ENCODE results near the gene MYO1G.

Gene MYO1G

DNA sequence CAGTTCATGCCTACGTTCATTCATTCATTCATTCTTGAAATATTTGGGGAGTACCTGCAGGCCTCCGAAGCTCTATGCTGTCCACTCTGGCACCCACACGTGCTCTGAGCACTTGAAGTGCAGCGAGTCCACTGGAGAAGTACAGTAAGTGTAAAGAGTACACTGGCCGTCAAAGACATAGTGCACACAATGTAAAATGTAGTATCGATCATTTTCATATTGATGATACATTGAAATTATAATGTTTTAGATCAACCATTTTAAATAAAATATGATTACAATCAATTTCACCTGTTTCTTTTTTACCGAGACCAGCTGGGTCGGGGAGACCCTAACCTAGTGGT is 56.5 kb downstream of the MYO1G start:
- H3K4me3 ChIP-seq (ENCODE audit: low read length in 2 of 2), result no peak overlapping the region
- H3K4me1 ChIP-seq (ENCODE audit: control insufficient read depth, insufficient read depth, low read length), result peaks cover 4% of the 10 kb centered on the region
- no peak overlapping the region for H3K27ac ChIP-seq (ENCODE audit: low read length)
- peaks cover 0 to 2% of the 10 kb centered on the region in 2 donors for H3K27me3 ChIP-seq (ENCODE audit: control insufficient read depth in 1 of 2, insufficient read depth in 2 of 2, low read length in 2 of 2)
- peaks cover 0 to 2% of the 10 kb centered on the region in 2 donors for H3K9me3 ChIP-seq (ENCODE audit: control insufficient read depth in 2 of 2, low read length in 2 of 2)
- H3K36me3 ChIP-seq (ENCODE audit: control insufficient read depth in 2 of 2, insufficient read depth in 2 of 2, low read length in 2 of 2), result no peaks in the 10 kb centered on the region
- H3K9ac ChIP-seq (ENCODE audit: low read length in 2 of 2), result no peak overlapping the region

DNA sequence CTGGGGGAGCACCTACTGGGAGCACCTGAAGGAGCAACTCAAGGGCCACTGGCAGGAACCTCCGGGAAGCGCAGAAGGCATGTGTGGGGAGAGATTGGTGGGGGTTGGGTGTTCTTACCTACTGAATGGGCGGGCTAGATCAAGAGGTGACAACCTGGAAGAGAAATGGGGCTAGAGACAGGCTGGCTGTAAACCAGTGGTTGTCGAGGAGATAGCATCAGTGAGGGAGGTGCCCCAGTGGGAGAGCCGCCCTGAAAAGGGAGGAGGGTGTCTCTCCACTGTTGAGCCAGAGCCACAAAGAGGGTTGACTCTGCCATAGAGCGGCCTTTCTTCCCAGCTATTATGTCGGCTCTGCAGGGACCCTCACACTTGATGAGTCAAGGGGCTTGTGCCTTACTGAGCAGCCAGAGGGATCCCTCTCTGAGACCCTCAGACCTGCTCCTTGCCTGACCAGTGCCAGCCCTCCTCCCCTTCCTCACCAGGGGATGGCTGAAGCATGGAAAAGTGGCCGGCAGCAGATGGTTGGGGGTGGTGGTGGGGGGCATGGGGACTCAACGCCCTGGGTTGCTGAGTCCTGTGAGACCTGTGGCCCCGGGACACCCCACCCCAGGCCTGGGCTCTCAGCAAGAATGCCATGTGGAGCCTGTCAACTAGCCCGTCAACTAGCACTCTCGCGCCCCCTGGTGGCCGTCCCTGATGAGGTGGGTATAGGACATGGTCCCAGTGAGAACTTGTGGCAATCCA is 57.0 kb downstream of the MYO1G start:
- Histone ChIP-seq H3K27ac (ENCODE audit: low read length) (no peak overlapping the region), H3K9ac (ENCODE audit: low read length in 2 of 2) (no peak overlapping the region), H3K27me3 (ENCODE audit: control insufficient read depth in 1 of 2, insufficient read depth in 2 of 2, low read length in 2 of 2) (peaks cover 0 to under 1% of the 10 kb centered on the region in 2 donors), H3K9me3 (ENCODE audit: control insufficient read depth in 2 of 2, low read length in 2 of 2) (peaks cover 0 to 2% of the 10 kb centered on the region in 2 donors), H3K4me3 (ENCODE audit: low read length in 2 of 2) (no peak overlapping the region), H3K36me3 (ENCODE audit: control insufficient read depth in 2 of 2, insufficient read depth in 2 of 2, low read length in 2 of 2) (no peaks in the 10 kb centered on the region), H3K4me1 (ENCODE audit: control insufficient read depth, insufficient read depth, low read length) (peaks cover 4% of the 10 kb centered on the region)

DNA sequence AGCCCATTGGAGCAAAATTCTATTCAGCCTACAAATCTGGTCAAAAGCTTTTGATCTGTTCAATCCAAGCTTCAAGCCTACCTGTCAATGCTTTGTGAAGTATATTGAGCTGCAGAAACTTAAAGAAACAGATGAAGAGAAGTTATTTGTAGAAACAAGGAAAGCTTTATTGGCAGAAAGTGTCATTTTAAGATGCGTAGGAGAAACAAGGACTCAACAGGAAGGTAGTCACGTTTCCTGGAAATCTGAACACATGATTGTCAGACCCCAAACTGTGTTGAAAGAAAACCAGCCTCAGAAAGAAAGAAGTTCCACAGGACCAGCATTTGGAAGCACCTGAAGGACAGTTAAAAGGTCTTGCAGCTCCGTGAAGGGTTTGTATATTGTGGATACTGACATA is 58.7 kb downstream of the MYO1G start:
- Histone ChIP-seq H3K36me3 (ENCODE audit: control insufficient read depth in 2 of 2, insufficient read depth in 2 of 2, low read length in 2 of 2) (no peaks in the 10 kb centered on the region), H3K9me3 (ENCODE audit: control insufficient read depth in 2 of 2, low read length in 2 of 2) (peaks cover 0 to 2% of the 10 kb centered on the region in 2 donors), H3K27ac (ENCODE audit: low read length) (no peak overlapping the region), H3K27me3 (ENCODE audit: control insufficient read depth in 1 of 2, insufficient read depth in 2 of 2, low read length in 2 of 2) (no peaks in the 10 kb centered on the region), H3K4me3 (ENCODE audit: low read length in 2 of 2) (no peak overlapping the region), H3K4me1 (ENCODE audit: control insufficient read depth, insufficient read depth, low read length) (peaks cover 4% of the 10 kb centered on the region), H3K9ac (ENCODE audit: low read length in 2 of 2) (no peak overlapping the region)

DNA sequence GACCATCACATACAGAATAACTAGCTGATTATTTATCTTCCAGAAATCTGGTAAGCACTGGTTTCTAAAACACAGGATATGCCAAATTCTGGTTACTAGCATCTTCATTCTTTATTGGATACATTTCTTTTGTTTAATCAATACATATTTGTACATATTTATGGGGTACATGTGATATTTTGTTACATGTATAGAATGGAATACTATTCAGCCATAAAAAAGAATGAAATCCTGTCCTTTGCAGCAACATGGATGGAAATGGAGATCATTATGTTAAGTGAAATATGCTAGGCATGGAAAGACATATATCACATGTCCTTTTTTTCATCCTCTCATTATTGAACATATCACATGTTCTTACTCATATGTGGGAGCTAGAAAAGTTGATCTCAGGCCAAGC is 60.8 kb downstream of the MYO1G start:
- Histone ChIP-seq H3K9ac (ENCODE audit: low read length in 2 of 2) (no peak overlapping the region), H3K27ac (ENCODE audit: low read length) (no peak overlapping the region), H3K27me3 (ENCODE audit: control insufficient read depth in 1 of 2, insufficient read depth in 2 of 2, low read length in 2 of 2) (no peaks in the 10 kb centered on the region), H3K4me3 (ENCODE audit: low read length in 2 of 2) (no peak overlapping the region), H3K36me3 (ENCODE audit: control insufficient read depth in 2 of 2, insufficient read depth in 2 of 2, low read length in 2 of 2) (no peaks in the 10 kb centered on the region), H3K4me1 (ENCODE audit: control insufficient read depth, insufficient read depth, low read length) (peaks cover 4% of the 10 kb centered on the region), H3K9me3 (ENCODE audit: control insufficient read depth in 2 of 2, low read length in 2 of 2) (peaks cover 0 to 2% of the 10 kb centered on the region in 2 donors)

DNA sequence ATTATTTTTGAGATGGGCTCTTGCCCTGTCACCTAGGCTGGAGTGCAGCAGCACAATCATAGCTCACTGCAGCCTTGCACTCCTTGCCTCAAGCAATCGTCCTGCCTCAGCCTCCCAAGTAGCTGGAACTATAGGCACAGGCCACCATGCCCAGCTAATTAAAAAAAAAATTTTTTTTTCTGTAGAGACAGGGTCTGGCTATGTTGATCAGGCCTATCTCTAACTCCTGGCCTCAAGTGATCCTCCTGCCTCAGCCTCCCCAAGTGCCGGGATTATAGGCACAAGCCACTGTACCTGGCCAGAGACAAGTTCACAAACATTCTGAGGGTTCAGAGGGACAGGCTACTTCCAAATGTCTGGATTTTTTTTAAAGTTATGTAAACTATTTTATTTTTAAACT is 61.4 kb downstream of the MYO1G start:
- Histone ChIP-seq H3K9ac (ENCODE audit: low read length in 2 of 2) (no peak overlapping the region), H3K27me3 (ENCODE audit: control insufficient read depth in 1 of 2, insufficient read depth in 2 of 2, low read length in 2 of 2) (no peaks in the 10 kb centered on the region), H3K27ac (ENCODE audit: low read length) (no peak overlapping the region), H3K4me1 (ENCODE audit: control insufficient read depth, insufficient read depth, low read length) (peaks cover 4% of the 10 kb centered on the region), H3K36me3 (ENCODE audit: control insufficient read depth in 2 of 2, insufficient read depth in 2 of 2, low read length in 2 of 2) (no peaks in the 10 kb centered on the region), H3K9me3 (ENCODE audit: control insufficient read depth in 2 of 2, low read length in 2 of 2) (peaks cover 0 to 2% of the 10 kb centered on the region in 2 donors), H3K4me3 (ENCODE audit: low read length in 2 of 2) (no peak overlapping the region)

DNA sequence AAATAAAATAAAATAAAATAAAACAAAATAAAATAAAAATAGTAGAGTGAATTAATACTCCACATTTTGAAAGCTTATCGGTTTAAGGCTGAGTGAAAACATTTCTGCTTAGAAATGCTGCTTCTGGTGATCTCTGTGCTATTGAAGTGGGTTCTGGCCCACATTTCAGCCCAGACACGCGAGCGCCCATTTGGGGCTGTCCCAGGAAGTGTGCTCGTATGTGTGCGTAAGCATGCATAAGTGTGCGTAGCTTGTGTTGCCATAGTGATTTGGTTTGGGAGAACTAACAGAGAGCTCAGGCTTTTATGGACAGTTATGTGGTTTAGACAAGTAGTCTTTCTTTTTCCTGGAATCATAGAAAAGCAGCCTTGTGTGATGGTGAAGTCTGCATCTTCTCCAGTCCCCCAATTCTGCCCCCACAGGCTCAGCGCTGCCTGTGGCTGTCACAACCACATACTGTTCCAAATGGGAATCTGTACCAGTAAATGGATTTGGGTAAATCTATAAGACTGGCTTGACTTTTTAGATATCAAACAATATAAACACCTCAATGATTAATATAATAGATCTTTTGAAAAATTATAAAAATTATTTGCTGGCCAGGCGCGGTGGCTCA is 63.7 kb downstream of the MYO1G start:
- Histone ChIP-seq H3K9me3 (ENCODE audit: control insufficient read depth in 2 of 2, low read length in 2 of 2) (peaks cover 0 to 2% of the 10 kb centered on the region in 2 donors), H3K27me3 (ENCODE audit: control insufficient read depth in 1 of 2, insufficient read depth in 2 of 2, low read length in 2 of 2) (no peaks in the 10 kb centered on the region), H3K4me1 (ENCODE audit: control insufficient read depth, insufficient read depth, low read length) (no peaks in the 10 kb centered on the region), H3K9ac (ENCODE audit: low read length in 2 of 2) (no peak overlapping the region), H3K27ac (ENCODE audit: low read length) (no peak overlapping the region), H3K36me3 (ENCODE audit: control insufficient read depth in 2 of 2, insufficient read depth in 2 of 2, low read length in 2 of 2) (no peaks in the 10 kb centered on the region), H3K4me3 (ENCODE audit: low read length in 2 of 2) (no peak overlapping the region)

DNA sequence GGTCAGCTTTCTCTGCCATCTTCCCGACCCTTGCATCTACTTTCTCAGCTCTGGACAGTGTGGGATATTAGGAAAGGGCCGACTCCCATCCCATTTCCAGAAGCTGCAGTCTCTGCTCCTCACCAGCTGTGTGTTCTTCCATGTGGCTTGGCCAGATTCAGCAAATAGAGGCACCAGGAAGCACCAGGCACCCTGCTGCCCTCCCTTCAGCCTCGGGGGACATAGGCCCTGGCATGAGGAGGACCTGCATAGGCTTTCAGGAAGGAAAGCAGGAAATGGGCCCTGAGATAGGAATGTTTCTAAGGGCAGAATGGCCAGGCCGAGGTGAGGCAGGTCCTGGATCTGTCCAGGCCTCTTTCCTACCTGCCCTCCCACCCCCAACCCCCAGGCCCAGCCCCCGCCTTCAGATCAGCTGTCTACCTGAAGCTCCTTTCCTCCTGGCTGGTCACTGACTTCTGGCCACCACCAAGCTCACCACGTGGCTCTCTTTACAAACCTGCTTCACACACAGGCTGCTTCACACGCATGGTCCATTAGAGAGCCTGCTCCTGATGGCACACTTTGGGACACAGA is 66.0 kb downstream of the MYO1G start:
- no peaks in the 10 kb centered on the region for H3K4me1 ChIP-seq (ENCODE audit: control insufficient read depth, insufficient read depth, low read length)
- no peak overlapping the region for H3K4me3 ChIP-seq (ENCODE audit: low read length in 2 of 2)
- H3K9me3 ChIP-seq (ENCODE audit: control insufficient read depth in 2 of 2, low read length in 2 of 2), result no peaks in the 10 kb centered on the region
- H3K27ac ChIP-seq (ENCODE audit: low read length), result no peak overlapping the region
- H3K9ac ChIP-seq (ENCODE audit: low read length in 2 of 2), result no peak overlapping the region
- H3K36me3 ChIP-seq (ENCODE audit: control insufficient read depth in 2 of 2, insufficient read depth in 2 of 2, low read length in 2 of 2), result no peaks in the 10 kb centered on the region
- H3K27me3 ChIP-seq (ENCODE audit: control insufficient read depth in 1 of 2, insufficient read depth in 2 of 2, low read length in 2 of 2), result no peaks in the 10 kb centered on the region
